ENCODE measurements around the gene ETV5. TPM values are rescaled to one million over a fixed set of nuclear protein-coding genes. Genes with fewer than 3 reads are reported as not detected.

Gene ETV5
- total and polyA plus RNA-seq, 9 of the 15 experiments (the other 6 are each of a cell fraction or from before 2014, with no cell fraction given): 9.2 to 25.9 (median 15.9) TPM

- DNase-seq (ENCODE audit: extremely low read depth in 1 of 4, low spot score in 3 of 4) (no peak), ATAC-seq (no peak), FAIRE-seq (no peak)
- Histone ChIP-seq H3K79me2 (ENCODE audit: control insufficient read depth, insufficient read depth, low read length) (no peaks in the 10 kb centered on the region), H3K9ac (ENCODE audit: insufficient read depth in 1 of 2, low read depth in 2 of 2, low read length in 2 of 2) (no peak overlapping the region), H3K27me3 (ENCODE audit: control insufficient read depth in 2 of 2, insufficient read depth in 2 of 2, low read length in 2 of 2) (no peaks in the 10 kb centered on the region), H3K36me3 (ENCODE audit: control insufficient read depth, insufficient read depth, low read length) (peaks cover 6% of the 10 kb centered on the region; the same call in 2 of the 3 replicates), H3K4me2 (ENCODE audit: insufficient read depth, low read length) (no peak overlapping the region), H3K4me3 (no peak overlapping the region), H3K27ac (ENCODE audit: extremely low read depth, low read depth, low read length) (no peak overlapping the region), H2AFZ (ENCODE audit: low read depth, low read length) (no peak overlapping the region), H3K4me1 (replicated peaks in 1 of 2; ENCODE audit: control insufficient read depth in 2 of 2, insufficient read depth in 2 of 2, low read length in 2 of 2) (no peaks in the 10 kb centered on the region), H3K9me3 (replicated peaks; ENCODE audit: control insufficient read depth, insufficient read depth, low read depth, low read length) (0 out of 2 replicates have a peak, but pooled peaks cover 2% of the 10 kb centered on the region), H4K20me1 (replicated peaks; ENCODE audit: control insufficient read depth, insufficient read depth, low read length) (no peaks in the 10 kb centered on the region), H3K9me1 (ENCODE audit: control insufficient read depth, insufficient read depth, low read length) (no peaks in the 10 kb centered on the region)
- CTCF ChIA-PET (ENCODE audit: low intra/inter-chr PET ratio): no interaction called here
- no peak for TF ChIP-seq SMARCA4 (IDR thresholded peaks at IDR 0.05)
- no peak for TF ChIP-seq HDAC8 (tag; IDR thresholded peaks at IDR 0.05)
- TF ChIP-seq PURB (CRISPR knock-in tag; IDR thresholded peaks at IDR 0.05; ENCODE audit: low read depth): no peak
- TF ChIP-seq ZEB2 (IDR thresholded peaks at IDR 0.05): no peak
- no peak for TF ChIP-seq NFIX (CRISPR knock-in tag; IDR thresholded peaks at IDR 0.05; ENCODE audit: low read depth)
- no peak for TF ChIP-seq ZBTB33 (CRISPR knock-in tag; IDR thresholded peaks at IDR 0.05)
- intact Hi-C loops (cut with micrococcal nuclease) (no loop called here), in situ Hi-C loops (cut with MboI) (no loop called here)
- 83% methylated on average over 4 of the region's 4 CpGs for WGBS (ENCODE audit: insufficient coverage, low coverage, missing lambda C conversion rate)
- no TSS peak for BruUV-seq (replicated peaks)
- POLR2A ChIA-PET: interaction anchor here (0.6 to 1.2 kb wide), 2 partner anchors 20 to 39 kb away, joined by 3 read pairs; no protein-coding TSS in a partner anchor
Measured at GRCh38 chr3:186075931-186076567, 32.8 kb downstream of the ETV5 start.

Measured in K562 (cell line).